ENCODE results near the gene ZNF688.
"Not testable (repeated sequence)": the region's sequence is repeated elsewhere in the genome, so short reads cannot be mapped to it uniquely, and the experiment has no call there.

ZNF688 gene

DNA sequence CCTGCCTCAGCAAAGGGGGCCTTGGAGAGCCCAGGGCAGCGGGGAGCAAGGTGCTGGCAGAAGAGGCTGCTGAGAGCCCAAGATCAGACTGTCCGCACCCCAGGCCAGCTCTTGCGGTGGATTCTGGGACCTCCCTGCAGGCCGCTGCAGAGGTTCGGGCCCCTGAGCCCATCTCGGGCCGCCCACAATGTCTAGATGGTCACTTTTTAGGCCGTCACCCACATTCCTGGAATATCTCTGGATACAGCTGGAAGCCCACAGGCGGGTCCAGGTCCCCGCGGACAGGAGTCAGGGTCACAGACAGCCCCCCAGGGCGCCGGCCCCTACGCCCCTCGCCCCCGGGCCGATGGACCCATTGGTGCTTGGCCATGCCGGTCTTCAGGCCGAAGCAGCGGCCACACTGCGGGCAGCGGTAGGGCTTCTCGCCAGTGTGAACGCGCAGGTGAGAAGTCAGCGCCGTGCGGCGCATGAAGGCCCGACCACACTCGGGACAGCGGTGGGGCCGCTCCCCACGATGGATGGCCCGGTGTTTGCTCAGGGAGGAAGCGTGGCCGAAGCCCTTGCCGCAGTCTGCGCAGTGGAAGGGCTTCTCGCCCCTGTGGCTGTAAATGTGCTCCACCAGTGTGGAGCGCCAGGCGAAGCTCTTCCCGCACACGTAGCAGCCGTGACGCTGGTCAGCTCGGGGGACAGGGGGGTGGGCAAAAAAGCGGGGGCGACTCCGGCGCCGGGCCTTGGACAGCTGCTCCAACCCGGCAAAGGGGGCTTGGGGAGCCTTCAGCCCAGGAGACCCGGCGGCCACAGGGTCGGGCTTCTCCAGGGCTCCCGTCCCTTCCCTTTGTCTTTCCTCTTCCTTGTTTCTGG is 39.0 kb downstream of the ZNF688 start:
- DNase-seq: no peak

DNA sequence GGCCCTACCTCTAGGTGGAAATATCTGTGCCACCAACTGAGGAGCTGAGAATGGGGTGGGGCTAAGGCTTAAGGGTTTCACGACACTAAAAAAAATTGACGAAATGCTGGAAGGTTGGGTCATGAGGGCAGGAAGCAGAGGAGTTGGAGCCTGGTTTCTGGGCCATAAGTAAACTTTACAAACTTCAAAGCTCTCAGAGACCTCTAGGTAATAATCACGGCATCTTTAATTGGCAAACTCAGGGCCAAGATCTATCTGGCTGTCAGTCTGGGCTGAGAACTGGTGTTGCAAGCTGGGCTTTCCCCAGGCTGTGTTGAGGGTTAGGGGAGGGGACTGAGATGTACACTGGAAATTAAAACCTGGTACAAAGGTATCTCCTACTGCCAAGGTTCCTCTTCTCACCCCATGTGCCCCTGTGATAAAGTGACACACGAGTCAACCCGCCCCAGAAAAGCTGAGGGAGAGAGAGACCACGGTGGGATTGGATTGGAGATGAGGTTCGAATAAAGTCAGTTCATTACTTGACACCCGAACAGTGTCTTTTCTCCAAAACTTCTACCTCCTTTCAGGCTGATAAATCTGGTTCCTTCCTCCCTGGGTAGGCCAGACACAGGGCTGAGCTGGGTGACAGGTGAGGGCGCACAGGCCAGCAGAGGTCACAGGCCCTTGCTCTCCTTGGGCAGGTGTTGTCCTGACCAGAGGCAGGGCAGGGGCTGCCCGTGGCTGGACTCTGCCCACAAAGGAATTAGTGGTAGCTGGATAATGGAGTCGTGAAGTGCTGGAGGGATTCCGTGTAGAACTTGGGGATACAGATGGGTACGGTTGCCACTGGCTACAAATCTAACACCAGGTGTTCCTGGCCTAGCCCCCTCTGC is 41.1 kb downstream of the ZNF688 start:
- no peak for DNase-seq

DNA sequence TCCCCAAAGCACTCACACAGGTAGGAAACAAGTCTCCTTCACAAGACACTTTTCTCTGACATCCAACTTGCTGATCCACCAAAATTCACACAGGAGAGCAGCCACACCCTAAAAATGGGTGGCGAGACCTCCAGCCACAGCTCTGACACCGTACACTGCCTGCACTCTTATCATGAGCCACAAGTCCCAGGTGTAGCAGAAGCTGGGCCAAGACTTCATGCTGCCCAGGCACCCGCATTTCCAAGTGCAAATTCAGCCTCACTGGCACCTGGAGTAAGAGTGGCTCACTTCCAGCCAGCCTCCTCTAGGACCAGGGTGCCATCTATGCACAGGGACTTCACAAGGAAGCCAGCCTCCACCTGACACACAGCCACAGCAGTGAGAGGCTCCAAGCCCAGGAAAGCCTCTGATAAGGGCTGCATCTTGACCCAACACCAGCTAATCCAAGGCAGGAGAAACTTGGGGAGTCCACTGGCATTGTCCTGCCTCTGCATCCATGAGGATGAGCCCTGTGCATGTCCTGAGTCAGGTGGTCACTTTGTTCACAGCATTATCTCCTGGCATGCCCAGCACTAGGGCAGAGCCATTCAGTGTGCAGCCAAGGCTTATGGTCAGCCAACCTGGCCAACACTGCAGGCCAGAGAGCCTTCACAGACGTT is 42.6 kb downstream of the ZNF688 start:
- no peak for DNase-seq

DNA sequence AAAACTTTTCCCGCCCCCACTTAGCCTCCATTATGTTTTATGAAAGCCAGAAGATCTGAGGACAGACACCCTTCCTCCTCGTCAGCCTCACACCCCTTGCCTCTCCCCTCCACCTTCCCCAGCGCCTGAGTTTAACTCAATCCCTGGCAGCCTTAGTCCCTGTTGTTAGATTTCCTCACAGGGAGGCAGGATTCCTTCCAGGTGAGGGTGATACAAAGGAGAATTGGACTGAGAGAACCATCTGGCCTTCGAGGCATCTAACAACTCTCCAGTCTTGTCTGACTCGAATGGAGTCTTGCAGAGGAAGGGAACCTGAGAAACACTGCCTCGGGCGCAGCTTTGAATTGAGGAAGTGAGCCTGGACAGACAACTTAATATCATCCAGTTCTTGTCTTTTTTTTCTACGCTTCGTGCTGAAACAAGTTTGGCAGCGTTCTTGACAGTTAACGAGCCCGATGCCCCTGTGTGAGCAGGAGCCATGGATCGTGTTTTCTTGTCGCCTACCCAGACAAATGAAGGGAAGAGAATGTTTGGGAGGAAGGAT is 43.8 kb downstream of the ZNF688 start:
- DNase-seq: no peak

DNA sequence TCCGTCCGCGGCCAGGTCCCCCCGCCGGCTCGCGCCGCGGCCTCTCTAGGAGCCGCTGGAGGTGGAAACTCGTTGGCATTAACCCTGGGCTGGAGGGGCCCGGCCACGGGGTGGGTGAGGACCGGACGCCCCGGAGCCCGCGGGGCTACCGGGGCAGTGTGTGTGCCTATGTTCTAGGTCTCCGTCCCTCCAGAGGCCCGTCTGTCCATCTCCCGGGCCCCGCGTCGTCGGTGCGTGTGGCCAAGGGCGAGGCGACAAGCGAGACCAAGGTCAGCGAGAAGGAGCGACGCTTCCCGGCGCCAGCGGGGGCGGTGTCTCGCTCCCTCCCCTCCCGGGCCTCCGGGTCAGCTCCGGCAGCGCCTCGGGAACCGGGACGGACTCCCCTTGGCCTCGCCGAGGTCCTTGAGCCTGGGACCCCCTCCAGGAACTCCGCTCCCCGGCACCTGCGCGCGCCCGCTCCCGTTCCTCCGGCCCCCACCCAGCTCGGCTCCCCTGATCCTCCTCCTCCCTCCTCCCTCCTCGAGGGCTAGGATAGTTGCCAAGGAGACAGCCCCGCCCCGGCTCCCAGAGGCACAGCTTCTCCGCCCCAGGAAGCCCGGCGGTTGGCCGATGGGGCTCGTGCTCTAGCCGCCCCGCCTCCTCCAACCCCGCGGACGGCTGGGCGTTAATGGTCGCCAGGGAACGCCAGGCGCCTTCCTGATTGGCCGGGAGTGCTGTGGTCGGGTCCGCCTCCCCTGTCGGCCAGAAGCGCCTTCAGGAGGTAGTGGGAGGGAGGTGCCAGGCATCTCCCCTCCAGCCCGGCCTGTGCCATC is 44.5 kb downstream of the ZNF688 start:
- DNase-seq: peak; percentile 98

DNA sequence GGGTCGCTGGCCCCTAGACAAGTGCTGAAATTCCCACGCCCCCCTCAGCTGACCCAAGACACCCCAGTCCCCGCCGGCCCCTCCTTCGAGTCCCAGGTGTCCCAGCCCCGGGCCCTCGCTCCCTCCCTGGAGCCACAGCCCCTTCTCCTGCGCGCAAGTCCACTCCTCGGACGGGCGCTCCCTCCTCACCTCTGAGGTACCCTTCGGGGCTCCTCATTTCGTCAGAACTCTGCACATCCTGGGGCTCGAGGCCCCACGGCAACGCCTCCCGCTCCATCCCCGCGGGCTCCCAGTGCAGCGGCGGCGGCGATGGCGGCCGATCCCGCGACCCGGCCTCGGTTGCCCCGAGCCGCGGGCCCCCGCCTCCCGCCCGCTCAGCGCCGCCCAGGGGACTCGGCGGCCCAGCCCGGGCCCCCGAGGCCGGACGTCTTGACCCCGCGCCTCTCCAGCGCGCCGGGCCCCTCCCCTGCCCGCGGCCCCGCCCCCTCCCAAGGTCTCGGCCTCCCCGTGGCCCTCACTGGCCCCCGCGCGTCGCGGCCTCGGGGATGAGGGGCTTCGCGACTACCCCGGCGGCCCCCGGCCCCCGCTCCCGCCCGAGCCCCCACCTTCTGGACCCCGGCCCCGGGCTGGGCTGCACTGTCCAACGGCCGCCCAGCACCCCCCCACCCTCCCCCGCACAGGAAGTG is 45.2 kb downstream of the ZNF688 start, which contains the start of gene ZNF768:
TSS of gene ZNF768 (minus strand) at position 430 of the 686 bp plus-strand sequence. CDS start at position 277, 153 bp downstream.
- peak; percentile 30 for DNase-seq

DNA sequence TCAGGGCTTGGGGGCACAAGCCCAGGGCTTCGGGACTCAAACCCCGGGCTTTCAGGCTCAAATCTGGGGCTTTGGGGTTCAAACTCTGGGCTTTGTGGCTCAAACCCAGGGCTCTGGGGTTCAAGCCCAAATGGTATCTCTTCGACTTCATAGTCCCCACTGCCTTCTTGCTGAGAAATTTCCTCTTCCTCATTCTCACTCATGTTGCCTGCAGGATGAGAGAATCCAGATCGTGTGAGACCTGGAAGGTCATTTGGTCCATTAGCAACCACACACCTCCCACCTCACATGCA is 45.7 kb downstream of the ZNF688 start:
- no peak for DNase-seq

DNA sequence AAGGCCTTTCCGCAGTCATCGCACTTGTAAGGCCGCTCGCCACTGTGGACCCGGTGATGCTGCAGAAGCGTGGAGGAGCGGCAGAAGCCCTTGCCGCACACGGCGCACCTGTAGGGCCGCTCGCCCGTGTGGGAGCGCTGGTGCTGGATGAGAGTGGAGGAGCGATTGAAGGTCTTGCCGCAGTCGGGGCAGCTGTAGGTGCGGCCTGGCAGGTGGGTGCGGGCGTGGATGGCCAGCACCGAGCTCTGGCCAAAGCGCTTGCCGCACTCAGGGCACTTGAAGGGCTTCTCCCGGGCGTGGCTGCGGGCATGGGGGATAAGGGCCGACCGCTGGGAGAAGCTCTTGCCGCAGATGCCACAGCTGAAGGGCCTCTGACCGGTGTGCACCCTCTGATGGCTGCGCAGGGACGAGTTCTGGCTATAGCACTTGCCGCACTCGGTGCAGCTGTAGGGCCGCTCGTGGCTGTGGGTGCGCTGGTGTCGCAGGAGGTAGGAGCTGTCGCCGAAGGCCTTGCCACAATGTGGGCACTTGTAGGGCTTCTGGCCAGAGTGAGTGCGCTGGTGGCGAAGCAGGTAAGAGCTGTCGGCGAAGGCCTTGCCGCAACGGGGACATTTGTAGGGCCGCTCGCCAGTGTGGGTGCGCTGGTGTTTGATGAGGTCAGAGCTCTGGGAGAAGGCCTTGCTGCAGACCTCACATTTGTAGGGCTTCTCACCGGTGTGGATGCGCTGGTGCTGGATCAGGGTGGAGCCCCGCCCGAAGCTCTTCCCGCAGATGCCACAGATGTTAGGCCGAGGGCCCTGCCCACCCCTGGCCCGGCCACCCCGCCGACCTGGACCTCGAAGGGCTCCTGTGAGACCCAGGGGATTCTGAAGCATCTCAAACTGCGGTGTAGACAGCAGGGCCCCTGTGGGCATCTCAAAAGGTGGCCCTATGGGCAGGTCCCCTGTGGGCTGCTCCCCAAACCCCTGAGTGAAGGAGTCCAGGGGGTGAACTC is 46.6 kb downstream of the ZNF688 start:
- no peak for DNase-seq

DNA sequence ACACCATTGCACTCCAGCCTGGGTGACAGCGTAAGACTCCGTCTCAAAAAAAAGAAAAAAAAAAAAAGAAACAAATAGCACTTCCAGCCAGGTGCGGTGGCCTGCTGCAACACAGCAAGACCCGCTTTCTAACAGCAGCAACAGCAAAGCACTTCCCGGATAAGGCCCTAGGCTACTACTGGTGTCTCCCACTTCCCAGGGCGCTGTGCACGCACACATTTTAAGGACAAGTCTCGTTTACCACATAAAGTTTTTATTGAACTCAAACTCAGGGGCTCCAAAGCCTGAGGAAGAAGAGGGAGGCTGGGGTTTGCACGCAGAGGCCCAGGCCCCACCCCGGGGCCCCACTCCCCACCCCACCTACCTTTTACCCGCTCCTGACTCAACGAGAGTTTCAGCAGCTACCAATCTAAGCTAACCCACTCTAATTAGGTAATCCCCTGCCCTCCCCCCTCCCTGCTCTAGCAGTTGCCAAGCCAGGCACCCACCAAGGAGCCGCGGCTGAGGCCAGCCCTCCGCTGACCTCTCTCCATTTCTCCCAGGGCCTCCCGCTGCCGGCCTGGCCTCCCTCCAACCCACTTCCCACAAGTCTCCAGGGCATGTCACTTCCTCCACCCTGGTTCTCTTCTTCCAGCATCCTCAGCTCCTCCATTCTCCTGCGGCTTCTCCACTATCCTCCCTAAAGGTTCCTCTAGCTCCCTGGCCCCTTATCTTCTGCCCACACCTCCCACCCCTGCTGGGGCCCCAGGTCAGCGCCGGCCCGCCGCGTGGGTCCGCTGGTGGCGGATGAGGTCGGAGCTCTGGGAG is 47.5 kb downstream of the ZNF688 start:
- no peak for DNase-seq

DNA sequence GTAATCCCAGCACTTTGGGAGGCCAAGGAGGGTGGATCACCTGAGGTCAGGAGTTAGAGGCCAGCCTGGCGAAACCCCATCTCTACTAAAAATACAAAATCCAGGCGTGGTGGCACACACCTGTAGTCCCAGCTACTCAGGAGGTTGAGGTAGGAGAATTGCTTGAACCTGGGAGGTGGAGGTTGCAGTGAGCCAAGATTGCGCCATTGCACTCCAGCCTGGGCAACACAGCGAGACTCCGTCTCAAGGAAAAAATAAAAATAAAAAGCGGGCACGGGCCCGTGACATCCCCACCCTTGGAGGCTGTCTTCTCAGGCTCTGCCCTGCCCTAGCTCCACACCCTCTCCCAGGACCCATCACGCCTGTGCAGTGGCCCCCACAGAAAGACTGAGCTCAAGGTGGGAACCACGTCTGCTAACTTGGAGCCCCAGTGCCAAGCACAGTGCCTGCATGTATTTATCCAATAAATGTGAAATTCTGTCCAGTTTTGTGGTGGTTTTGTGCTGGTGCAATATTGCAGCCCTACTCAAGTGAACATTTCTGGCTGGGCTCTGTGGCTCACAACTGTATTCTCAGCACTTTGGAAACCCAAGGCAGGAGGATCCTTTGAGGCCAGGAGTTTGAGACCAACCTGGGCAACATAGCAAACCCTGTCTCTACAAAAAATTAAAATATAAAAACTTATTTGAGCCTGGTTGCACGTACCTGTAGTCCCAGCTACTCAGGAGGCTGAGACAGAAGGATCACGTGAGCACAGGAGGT is 48.6 kb downstream of the ZNF688 start:
- DNase-seq: not testable (repeated sequence)

DNA sequence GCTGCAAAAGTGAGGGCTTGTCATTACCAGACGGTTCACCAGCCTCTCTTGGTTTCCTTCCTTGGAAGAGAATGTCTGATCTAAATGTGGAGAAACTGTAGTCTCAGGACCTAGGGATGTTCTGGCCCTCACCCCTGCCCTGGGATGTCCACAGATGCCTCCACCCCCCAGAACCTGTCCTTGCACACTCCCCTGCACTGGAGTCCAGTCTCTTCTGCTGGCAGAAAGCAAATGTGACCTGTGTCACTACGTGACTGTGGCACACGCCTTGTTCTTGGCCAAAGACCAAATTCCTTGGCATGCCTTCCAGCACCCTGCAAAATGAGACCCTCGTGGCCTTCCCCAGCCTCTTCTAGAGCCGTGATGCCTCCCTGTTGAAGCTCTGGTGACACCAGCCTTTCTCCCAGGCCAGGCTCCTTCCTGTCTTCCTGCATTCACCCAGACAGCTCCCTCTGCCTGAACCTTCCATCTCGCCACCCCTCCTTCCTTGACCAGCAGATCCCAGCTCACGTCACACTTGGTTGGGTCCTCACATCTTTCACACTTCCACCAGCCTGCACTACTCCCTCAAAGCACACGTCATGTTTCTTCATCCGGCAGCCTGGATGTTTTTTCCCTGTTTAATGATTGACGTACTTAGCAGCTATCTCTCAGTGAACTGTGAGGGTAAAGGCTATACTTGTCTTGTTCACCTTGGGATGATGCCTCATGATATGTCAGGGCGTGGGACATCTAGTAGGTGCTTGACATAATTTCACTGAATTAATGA is 49.5 kb downstream of the ZNF688 start:
- no peak for DNase-seq

DNA sequence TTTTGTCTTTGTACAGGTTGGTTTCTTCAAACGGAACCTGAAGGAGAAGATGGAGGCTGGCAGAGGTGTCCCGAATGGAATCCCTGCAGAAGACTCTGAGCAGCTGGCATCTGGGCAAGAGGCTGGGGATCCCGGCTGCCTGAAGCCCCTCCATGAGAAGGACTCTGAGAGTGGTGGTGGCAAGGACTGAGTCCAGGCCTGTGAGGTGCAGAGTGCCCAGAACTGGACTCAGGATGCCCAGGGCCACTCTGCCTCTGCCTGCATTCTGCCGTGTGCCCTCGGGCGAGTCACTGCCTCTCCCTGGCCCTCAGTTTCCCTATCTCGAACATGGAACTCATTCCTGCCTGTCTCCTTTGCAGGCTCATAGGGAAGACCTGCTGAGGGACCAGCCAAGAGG is 50.0 kb downstream of the ZNF688 start:
- no peak for DNase-seq

Measured in NCI-H226 (cell line).